WTC11 (cell line): Measurements from ENCODE around the gene TMEM154. TPM values are rescaled to one million over a fixed set of nuclear protein-coding genes. Genes with fewer than 3 reads are reported as not detected.

Experiments used
- ATAC-seq: fragments of 200-7000 bp; cut with Tn5 transposase; 2 replicates; pipeline ENCODE4 v1.10.0; 2021; ENCODE audit warnings: mild to moderate bottlenecking, moderate library complexity
- CTCF ChIA-PET: fragments of 300-600 bp; sonication (Branson Sonifier 250); formaldehyde crosslinking; loops from one replicate; lab custom pipeline; 2021; ENCODE audit warnings: antibody characterized with exemption; lab: Charles Lee
- POLR2A ChIA-PET: fragments of 350-600 bp; sonication (Branson Sonifier 250); formaldehyde crosslinking; loops from one replicate; lab custom pipeline; 2021; ENCODE audit warnings: antibody characterized with exemption; lab: Charles Lee
- DNase-seq: peaks from one replicate; pipeline ENCODE4 v3.0.0; 2021; ENCODE audit warnings: low spot score
- H3K27ac Mint-ChIP-seq: 2 replicates; pipeline ENCODE4 v1.8.0; 2021; ENCODE audit warnings: mixed read lengths
- H3K27me3 Mint-ChIP-seq: 2 replicates; pipeline ENCODE4 v1.8.0; 2021; ENCODE audit warnings: low read depth, mild to moderate bottlenecking, moderate library complexity, mixed read lengths
- H3K36me3 Mint-ChIP-seq: 2 replicates; pipeline ENCODE4 v1.8.0; 2021; ENCODE audit warnings: mixed read lengths
- H3K4me1 Mint-ChIP-seq: 2 replicates; pipeline ENCODE4 v1.8.0; 2022; ENCODE audit warnings: mixed read lengths
- H3K4me3 Mint-ChIP-seq: 2 replicates; pipeline ENCODE4 v1.8.0; 2021; ENCODE audit warnings: mild to moderate bottlenecking, moderate library complexity, mixed read lengths
- H3K9me3 Mint-ChIP-seq: 2 replicates; pipeline ENCODE4 v1.8.0; 2021; ENCODE audit warnings: mixed read lengths
- ATF1 ChIP-seq: sonication (generic); formaldehyde crosslinking; IDR thresholded peaks from 2 replicates; pipeline ENCODE4 v1.8.1; 2023; ENCODE audit warnings: mild to moderate bottlenecking, moderate library complexity, missing genetic modification reagents
- CBFB ChIP-seq: sonication (generic); formaldehyde crosslinking; IDR thresholded peaks from 2 replicates; pipeline ENCODE4 v1.8.1; 2022; ENCODE audit warnings: mild to moderate bottlenecking, low read depth, missing genetic modification reagents
- CREM ChIP-seq: sonication (generic); formaldehyde crosslinking; IDR thresholded peaks from 2 replicates; pipeline ENCODE4 v1.8.1; 2022; ENCODE audit warnings: mild to moderate bottlenecking, missing genetic modification reagents, moderate library complexity
- ELF4 ChIP-seq: sonication (generic); formaldehyde crosslinking; IDR thresholded peaks from 2 replicates; pipeline ENCODE4 v1.8.1; 2022; ENCODE audit warnings: low read depth, mild to moderate bottlenecking, moderate library complexity, missing genetic modification reagents
- EMX1 ChIP-seq: fragments of 250-450 bp; sonication (Bioruptor Pico); IDR thresholded peaks from 2 replicates; pipeline ENCODE4 v1.8.0; 2021; ENCODE audit warnings: mild to moderate bottlenecking
- FOXK1 ChIP-seq: sonication (generic); formaldehyde crosslinking; IDR thresholded peaks from 2 replicates; pipeline ENCODE4 v1.8.0; 2022; ENCODE audit warnings: mild to moderate bottlenecking, moderate library complexity, missing genetic modification reagents
- GABPB1 ChIP-seq: sonication (generic); formaldehyde crosslinking; IDR thresholded peaks from 2 replicates; pipeline ENCODE4 v1.8.1; 2023; ENCODE audit warnings: mild to moderate bottlenecking, missing genetic modification reagents
- JAZF1 ChIP-seq: fragments of 250-450 bp; sonication (Bioruptor Pico); IDR thresholded peaks from 2 replicates; pipeline ENCODE4 v1.9.0; 2021; ENCODE audit warnings: moderate library complexity, mild to moderate bottlenecking, inconsistent platforms
- MYBL2 ChIP-seq: sonication (generic); formaldehyde crosslinking; IDR thresholded peaks from 2 replicates; pipeline ENCODE4 v1.8.1; 2023; ENCODE audit warnings: mild to moderate bottlenecking, moderate library complexity, missing genetic modification reagents
- NR1H2 ChIP-seq: sonication (generic); formaldehyde crosslinking; IDR thresholded peaks from 2 replicates; pipeline ENCODE4 v1.9.0; 2021; ENCODE audit warnings: mild to moderate bottlenecking, moderate library complexity, missing genetic modification reagents
- NR2C2 ChIP-seq: sonication (generic); formaldehyde crosslinking; IDR thresholded peaks from 2 replicates; pipeline ENCODE4 v1.8.0; 2022; ENCODE audit warnings: mild to moderate bottlenecking, missing genetic modification reagents
- PRRX2 ChIP-seq: fragments of 250-450 bp; sonication (Bioruptor Pico); IDR thresholded peaks from 2 replicates; pipeline ENCODE4 v1.8.0; 2021; ENCODE audit warnings: mild to moderate bottlenecking
- TCF7 ChIP-seq: sonication (generic); formaldehyde crosslinking; IDR thresholded peaks from 2 replicates; pipeline ENCODE4 v1.8.0; 2022; ENCODE audit warnings: mild to moderate bottlenecking, low read depth, missing genetic modification reagents, moderate library complexity
- ZNF317 ChIP-seq: sonication (generic); formaldehyde crosslinking; IDR thresholded peaks from 2 replicates; pipeline ENCODE4 v1.8.1; 2023; ENCODE audit warnings: low read depth, mild to moderate bottlenecking, moderate library complexity, missing genetic modification reagents, borderline replicate concordance
- total RNA-seq: library from RNA; stranded (reverse); gene quantifications from 3 replicates; pipeline ENCODE4 v1.2.3, GENCODE V29; 2021
- TF ChIP-seq, protein P1 (sequence below): fragments of 200-600 bp; IDR thresholded peaks from 2 replicates; pipeline ENCODE4 v1.8.0; 2022; ENCODE audit warnings: antibody characterized with exemption
- TF ChIP-seq, protein P2 (sequence below): sonication (generic); formaldehyde crosslinking; IDR thresholded peaks from 2 replicates; pipeline ENCODE4 v1.8.0; 2022; ENCODE audit warnings: mild to moderate bottlenecking, missing genetic modification reagents
- TF ChIP-seq, protein P3 (sequence below): sonication (generic); formaldehyde crosslinking; IDR thresholded peaks from 2 replicates; pipeline ENCODE4 v1.8.0; 2022; ENCODE audit warnings: mild to moderate bottlenecking, missing genetic modification reagents
- TF ChIP-seq, protein P4 (sequence below): sonication (generic); formaldehyde crosslinking; IDR thresholded peaks from 2 replicates; pipeline ENCODE4 v1.8.1; 2022; ENCODE audit warnings: mild to moderate bottlenecking, missing genetic modification reagents, moderate library complexity, borderline replicate concordance
- TF ChIP-seq, protein P5 (sequence below): sonication (generic); formaldehyde crosslinking; IDR thresholded peaks from 2 replicates; pipeline ENCODE4 v1.8.0; 2023; ENCODE audit warnings: mild to moderate bottlenecking, missing genetic modification reagents

The TMEM154 gene
- total RNA-seq, 1 experiment from 2014 or later = 2.1 TPM

DNA sequence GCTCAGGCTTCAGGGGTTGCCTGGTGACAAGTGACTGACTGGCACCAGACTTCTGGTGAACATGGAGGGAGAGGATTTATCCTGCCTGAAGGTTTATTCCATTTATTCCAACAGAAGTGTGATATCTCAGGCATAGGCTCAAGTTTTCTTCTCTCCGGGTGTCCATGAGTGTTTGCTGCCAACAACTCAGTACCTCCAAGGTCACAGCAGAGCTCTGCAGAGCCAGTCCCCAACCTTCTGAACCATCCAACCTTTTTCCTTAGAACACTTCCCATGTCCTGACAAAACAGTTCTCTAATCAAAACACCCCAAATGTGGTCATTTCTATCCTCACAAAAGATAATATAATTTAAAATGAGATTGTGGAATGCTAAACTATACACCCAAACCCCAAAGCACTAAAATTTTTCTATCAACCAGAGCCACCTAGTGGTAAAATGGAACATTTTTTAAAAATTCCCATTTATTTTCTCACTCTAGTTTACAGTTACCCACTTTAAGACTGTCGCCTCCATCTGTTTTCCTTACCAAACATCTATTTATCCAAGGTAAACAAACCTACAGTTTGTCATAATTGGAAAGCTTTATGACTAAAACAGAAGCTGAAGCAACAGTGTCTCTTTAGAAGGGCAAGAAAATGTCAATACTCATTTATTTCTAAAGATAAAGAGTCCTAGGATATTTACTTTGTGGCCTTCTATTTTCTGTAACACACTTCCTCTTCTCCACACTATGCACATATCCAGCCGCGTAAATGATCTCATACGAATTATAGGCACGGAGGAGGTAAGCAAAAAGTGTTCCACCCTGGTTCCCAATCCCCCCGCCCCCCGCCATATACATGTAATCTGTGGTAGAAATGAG, 39.5 kb downstream of the TMEM154 start:
- POLR2A ChIA-PET = no interaction called here
- no peak for DNase-seq
- peaks cover 45% of the 10 kb centered on the region for H3K4me1 Mint-ChIP-seq
- H3K36me3 Mint-ChIP-seq = no peaks in the 10 kb centered on the region
- H3K9me3 Mint-ChIP-seq = no peaks in the 10 kb centered on the region
- H3K4me3 Mint-ChIP-seq = no peak overlapping the region
- TF ChIP-seq, protein P1, sequence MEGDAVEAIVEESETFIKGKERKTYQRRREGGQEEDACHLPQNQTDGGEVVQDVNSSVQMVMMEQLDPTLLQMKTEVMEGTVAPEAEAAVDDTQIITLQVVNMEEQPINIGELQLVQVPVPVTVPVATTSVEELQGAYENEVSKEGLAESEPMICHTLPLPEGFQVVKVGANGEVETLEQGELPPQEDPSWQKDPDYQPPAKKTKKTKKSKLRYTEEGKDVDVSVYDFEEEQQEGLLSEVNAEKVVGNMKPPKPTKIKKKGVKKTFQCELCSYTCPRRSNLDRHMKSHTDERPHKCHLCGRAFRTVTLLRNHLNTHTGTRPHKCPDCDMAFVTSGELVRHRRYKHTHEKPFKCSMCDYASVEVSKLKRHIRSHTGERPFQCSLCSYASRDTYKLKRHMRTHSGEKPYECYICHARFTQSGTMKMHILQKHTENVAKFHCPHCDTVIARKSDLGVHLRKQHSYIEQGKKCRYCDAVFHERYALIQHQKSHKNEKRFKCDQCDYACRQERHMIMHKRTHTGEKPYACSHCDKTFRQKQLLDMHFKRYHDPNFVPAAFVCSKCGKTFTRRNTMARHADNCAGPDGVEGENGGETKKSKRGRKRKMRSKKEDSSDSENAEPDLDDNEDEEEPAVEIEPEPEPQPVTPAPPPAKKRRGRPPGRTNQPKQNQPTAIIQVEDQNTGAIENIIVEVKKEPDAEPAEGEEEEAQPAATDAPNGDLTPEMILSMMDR = peak; percentile 55
- TF ChIP-seq, protein P2, sequence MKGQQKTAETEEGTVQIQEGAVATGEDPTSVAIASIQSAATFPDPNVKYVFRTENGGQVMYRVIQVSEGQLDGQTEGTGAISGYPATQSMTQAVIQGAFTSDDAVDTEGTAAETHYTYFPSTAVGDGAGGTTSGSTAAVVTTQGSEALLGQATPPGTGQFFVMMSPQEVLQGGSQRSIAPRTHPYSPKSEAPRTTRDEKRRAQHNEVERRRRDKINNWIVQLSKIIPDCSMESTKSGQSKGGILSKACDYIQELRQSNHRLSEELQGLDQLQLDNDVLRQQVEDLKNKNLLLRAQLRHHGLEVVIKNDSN (CRISPR knock-in tag) = no peak
- TF ChIP-seq, all 79 proteins: peak for 1
- peak; percentile 49 for ATAC-seq
- no peak overlapping the region for H3K27ac Mint-ChIP-seq
- CTCF ChIA-PET = interaction anchor here (0.6 to 2.0 kb wide), 14 partner anchors 25 to 232 kb away, joined by 3 to 23 read pairs (median 4); no protein-coding TSS in a partner anchor
- no peaks in the 10 kb centered on the region for H3K27me3 Mint-ChIP-seq

DNA sequence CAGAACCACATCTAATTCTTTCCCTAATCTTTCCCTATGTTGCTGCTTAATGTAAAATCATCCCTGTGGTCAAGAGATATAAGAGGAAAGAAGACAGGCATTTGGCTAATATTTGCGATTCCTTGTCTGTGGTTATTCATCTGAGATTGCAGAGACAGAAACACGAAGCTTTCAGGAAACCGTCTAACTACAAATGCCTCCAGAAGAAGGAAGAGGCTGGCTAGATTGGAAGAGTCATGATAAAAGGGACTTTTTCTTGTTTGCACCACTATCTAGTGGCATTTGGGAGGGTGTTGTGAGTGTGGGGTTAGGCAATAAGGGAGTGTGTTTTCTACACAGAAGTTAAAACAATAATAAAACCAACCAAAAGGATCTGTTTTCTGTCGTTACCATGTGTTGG, 43.9 kb downstream of the TMEM154 start:
- Mint-ChIP-seq H3K36me3 (no peaks in the 10 kb centered on the region), H3K27me3 (no peaks in the 10 kb centered on the region), H3K4me1 (peaks cover 27% of the 10 kb centered on the region), H3K27ac (no peak overlapping the region), H3K4me3 (no peak overlapping the region), H3K9me3 (no peaks in the 10 kb centered on the region)
- DNase-seq (no peak), ATAC-seq (no peak)
- TF ChIP-seq JAZF1 (CRISPR knock-in tag) = no peak
- TF ChIP-seq PRRX2 (CRISPR knock-in tag) = no peak
- TF ChIP-seq, protein P3, sequence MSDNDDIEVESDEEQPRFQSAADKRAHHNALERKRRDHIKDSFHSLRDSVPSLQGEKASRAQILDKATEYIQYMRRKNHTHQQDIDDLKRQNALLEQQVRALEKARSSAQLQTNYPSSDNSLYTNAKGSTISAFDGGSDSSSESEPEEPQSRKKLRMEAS (CRISPR knock-in tag) = no peak
- no peak for TF ChIP-seq CBFB
- TF ChIP-seq EMX1 = no peak
- TF ChIP-seq ZNF317 = no peak
- no peak for TF ChIP-seq FOXK1 (CRISPR knock-in tag)
- TF ChIP-seq ATF1 (CRISPR knock-in tag) = no peak
- TF ChIP-seq MYBL2 (CRISPR knock-in tag) = no peak
- no peak for TF ChIP-seq ELF4 (CRISPR knock-in tag)
- TF ChIP-seq, protein P4, sequence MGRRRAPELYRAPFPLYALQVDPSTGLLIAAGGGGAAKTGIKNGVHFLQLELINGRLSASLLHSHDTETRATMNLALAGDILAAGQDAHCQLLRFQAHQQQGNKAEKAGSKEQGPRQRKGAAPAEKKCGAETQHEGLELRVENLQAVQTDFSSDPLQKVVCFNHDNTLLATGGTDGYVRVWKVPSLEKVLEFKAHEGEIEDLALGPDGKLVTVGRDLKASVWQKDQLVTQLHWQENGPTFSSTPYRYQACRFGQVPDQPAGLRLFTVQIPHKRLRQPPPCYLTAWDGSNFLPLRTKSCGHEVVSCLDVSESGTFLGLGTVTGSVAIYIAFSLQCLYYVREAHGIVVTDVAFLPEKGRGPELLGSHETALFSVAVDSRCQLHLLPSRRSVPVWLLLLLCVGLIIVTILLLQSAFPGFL = no peak
- no peak for TF ChIP-seq GABPB1
- TF ChIP-seq CREM (CRISPR knock-in tag) = no peak
- TF ChIP-seq TCF7 (CRISPR knock-in tag) = no peak
- TF ChIP-seq, protein P5, sequence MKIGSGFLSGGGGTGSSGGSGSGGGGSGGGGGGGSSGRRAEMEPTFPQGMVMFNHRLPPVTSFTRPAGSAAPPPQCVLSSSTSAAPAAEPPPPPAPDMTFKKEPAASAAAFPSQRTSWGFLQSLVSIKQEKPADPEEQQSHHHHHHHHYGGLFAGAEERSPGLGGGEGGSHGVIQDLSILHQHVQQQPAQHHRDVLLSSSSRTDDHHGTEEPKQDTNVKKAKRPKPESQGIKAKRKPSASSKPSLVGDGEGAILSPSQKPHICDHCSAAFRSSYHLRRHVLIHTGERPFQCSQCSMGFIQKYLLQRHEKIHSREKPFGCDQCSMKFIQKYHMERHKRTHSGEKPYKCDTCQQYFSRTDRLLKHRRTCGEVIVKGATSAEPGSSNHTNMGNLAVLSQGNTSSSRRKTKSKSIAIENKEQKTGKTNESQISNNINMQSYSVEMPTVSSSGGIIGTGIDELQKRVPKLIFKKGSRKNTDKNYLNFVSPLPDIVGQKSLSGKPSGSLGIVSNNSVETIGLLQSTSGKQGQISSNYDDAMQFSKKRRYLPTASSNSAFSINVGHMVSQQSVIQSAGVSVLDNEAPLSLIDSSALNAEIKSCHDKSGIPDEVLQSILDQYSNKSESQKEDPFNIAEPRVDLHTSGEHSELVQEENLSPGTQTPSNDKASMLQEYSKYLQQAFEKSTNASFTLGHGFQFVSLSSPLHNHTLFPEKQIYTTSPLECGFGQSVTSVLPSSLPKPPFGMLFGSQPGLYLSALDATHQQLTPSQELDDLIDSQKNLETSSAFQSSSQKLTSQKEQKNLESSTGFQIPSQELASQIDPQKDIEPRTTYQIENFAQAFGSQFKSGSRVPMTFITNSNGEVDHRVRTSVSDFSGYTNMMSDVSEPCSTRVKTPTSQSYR = no peak
- TF ChIP-seq NR1H2 (CRISPR knock-in tag) = no peak
- TF ChIP-seq NR2C2 (CRISPR knock-in tag) = no peak
- TF ChIP-seq, all 79 proteins: peak for 0
- ChIA-PET POLR2A (no interaction called here), CTCF (interaction anchor here (2.0 kb wide), 1 partner anchor 135 kb away, joined by 4 read pairs; no protein-coding TSS in a partner anchor)
